Mucosa of descending colon (tissue), 3 donors: Measurements from ENCODE around the gene NFIC. TPM values are rescaled to one million over a fixed set of nuclear protein-coding genes. Genes with fewer than 3 reads are reported as not detected.
"Not testable (repeated sequence)": the region's sequence is repeated elsewhere in the genome, so short reads cannot be mapped to it uniquely, and the experiment has no call there.

Experiments
- ATAC-seq: fragments of 200-7000 bp; cut with Tn5 transposase; one replicate; pipeline ENCODE4 v1.9.1; 2020; ENCODE audit warnings: mild to moderate bottlenecking, moderate library complexity
- DNase-seq, 3 donors: peaks; one replicate each; pipeline ENCODE4 v3.0.0-alpha.2; 2020
- H3K36me3 ChIP-seq: fragments of 200-600 bp; one replicate; pipeline ENCODE4 v1.8.0; 2021; ENCODE audit warnings: low read depth, mild to moderate bottlenecking
- H3K4me1 ChIP-seq: fragments of 200-600 bp; one replicate; pipeline ENCODE4 v1.8.0; 2021; ENCODE audit warnings: low read depth, mild to moderate bottlenecking
- H3K4me3 ChIP-seq: fragments of 200-600 bp; one replicate; pipeline ENCODE4 v1.8.0; 2021; ENCODE audit warnings: mild to moderate bottlenecking
- H3K9me3 ChIP-seq: fragments of 200-600 bp; one replicate; pipeline ENCODE4 v1.8.0; 2021; ENCODE audit warnings: mild to moderate bottlenecking
- intact Hi-C, 2 donors: fragments of 100-400 bp; cut with DNase I in 1 of 2; cut with micrococcal nuclease in 1 of 2; formaldehyde crosslinking; loops; one replicate each; pipeline versions ENCODE4 v1.11.0 to v1.11.1; 2022; cut with DNase I, micrococcal nuclease
- total RNA-seq, 3 donors: library from RNA; stranded (reverse); fragmentation: NEBNext Ultra II Directional in 2 of 3; extraction: Animal tissue kit (Norgen Biotek cat#: 25700) in 2 of 3; gene quantifications; one replicate each; pipeline versions ENCODE4 v1.2.1 to v1.2.4, GENCODE V29; 2021 to 2023
- TF ChIP-seq, protein P1 (sequence below): fragments of 200-600 bp; IDR thresholded peaks from one replicate; pipeline ENCODE4 v1.8.0; 2022; ENCODE audit warnings: antibody characterized with exemption, mild to moderate bottlenecking
- donor health status: DM: no; HTN: no; CAD: no; lungs with moderate emphysema.
- donor health status: DM: no; HTN: no; CAD: no.
- donor health status: DM: no; HTN: yes; CAD: no.

Gene NFIC
- total RNA-seq, 3 donors from 2014 or later: 38.4 to 210 (median 79.3) TPM

DNA sequence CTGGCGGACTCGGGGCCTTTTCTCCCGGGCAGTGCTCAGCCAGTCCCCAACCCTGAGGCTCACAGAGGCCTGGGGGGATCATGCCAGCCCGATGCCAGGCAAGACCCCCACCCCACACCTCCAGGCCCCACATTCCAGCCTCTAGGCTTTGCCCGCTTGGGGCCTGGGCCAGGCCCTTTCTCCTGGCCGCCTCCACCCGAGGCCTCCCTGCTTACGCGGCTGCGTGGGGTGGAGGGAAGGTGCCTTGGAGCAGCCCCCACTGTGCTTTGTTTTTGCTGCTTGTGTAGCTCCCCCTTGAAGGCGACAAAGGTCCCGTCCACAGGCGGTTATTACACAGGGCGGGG is 75.6 kb downstream of the NFIC start:
- TF ChIP-seq, protein P1, sequence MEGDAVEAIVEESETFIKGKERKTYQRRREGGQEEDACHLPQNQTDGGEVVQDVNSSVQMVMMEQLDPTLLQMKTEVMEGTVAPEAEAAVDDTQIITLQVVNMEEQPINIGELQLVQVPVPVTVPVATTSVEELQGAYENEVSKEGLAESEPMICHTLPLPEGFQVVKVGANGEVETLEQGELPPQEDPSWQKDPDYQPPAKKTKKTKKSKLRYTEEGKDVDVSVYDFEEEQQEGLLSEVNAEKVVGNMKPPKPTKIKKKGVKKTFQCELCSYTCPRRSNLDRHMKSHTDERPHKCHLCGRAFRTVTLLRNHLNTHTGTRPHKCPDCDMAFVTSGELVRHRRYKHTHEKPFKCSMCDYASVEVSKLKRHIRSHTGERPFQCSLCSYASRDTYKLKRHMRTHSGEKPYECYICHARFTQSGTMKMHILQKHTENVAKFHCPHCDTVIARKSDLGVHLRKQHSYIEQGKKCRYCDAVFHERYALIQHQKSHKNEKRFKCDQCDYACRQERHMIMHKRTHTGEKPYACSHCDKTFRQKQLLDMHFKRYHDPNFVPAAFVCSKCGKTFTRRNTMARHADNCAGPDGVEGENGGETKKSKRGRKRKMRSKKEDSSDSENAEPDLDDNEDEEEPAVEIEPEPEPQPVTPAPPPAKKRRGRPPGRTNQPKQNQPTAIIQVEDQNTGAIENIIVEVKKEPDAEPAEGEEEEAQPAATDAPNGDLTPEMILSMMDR: no peak
- no peak for ATAC-seq
- H3K4me3 ChIP-seq: no peak overlapping the region
- H3K4me1 ChIP-seq: peaks cover 3% of the 10 kb centered on the region
- no peaks in the 10 kb centered on the region for H3K9me3 ChIP-seq
- H3K36me3 ChIP-seq: no peaks in the 10 kb centered on the region
- intact Hi-C loops: no loop called here
- no peak for DNase-seq

- peaks cover 3% of the 10 kb centered on the region for H3K4me1 ChIP-seq
- intact Hi-C loops: no loop called here
- TF ChIP-seq, protein P1: no peak
- no peak overlapping the region for H3K4me3 ChIP-seq
- no peak for ATAC-seq
- no peak for DNase-seq
- no peaks in the 10 kb centered on the region for H3K9me3 ChIP-seq
- no peaks in the 10 kb centered on the region for H3K36me3 ChIP-seq
Measured at GRCh38 chr19:3442487-3443071, 76.2 kb downstream of the NFIC start.

DNA sequence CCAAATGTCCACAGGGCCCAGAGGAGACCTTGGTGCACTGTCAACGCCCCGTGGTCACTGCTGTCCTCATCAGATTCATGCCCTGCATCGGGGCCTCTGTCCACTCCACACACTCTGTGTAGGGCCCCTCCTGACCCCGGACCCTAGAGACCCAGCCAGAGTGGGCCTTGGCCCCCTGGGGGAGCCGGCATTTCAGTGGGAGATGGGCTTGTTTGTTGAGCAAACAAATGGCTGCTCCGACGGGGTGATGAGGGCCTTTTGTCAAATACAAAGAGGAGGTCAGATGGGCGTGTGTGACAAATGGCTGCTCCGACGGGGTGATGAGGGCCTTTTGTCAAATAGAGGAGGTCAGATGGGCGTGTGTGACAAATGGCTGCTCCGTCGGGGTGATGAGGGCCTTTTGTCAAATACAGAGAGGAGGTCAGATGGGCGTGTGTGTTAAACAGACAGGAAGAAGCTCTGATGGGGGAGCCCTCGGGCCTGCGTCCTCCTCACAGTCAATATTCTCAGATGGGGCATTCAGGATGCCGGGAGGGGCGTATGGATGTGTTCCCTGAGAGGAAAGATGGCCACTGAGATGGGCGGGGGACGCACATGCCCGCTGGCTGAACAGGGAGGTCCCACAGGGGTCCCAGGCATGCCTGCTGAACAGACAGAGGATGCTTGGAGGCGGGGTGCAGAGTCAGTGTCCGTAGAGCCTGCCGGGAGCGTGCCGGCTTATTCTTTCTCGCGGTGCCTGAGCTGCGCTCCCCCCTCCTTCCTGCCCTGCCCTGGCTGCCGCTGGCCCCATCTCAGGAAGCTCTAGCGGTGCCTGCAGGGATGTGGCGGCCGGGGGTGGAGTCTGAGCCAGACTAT is 77.7 kb downstream of the NFIC start:
- intact Hi-C loops: no loop called here
- Histone ChIP-seq H3K4me1 (peaks cover 3% of the 10 kb centered on the region), H3K9me3 (no peaks in the 10 kb centered on the region), H3K36me3 (no peaks in the 10 kb centered on the region), H3K4me3 (no peak overlapping the region)
- DNase-seq (no peak), ATAC-seq (no peak)
- TF ChIP-seq, protein P1: no peak

- H3K9me3 ChIP-seq: no peaks in the 10 kb centered on the region
- no peak overlapping the region for H3K4me3 ChIP-seq
- peaks cover 3% of the 10 kb centered on the region for H3K4me1 ChIP-seq
- TF ChIP-seq, protein P1: no peak
- intact Hi-C loops: no loop called here
- H3K36me3 ChIP-seq: no peaks in the 10 kb centered on the region
- DNase-seq: no peak
- ATAC-seq: no peak
Measured at GRCh38 chr19:3444695-3445234, 78.4 kb downstream of the NFIC start.

DNA sequence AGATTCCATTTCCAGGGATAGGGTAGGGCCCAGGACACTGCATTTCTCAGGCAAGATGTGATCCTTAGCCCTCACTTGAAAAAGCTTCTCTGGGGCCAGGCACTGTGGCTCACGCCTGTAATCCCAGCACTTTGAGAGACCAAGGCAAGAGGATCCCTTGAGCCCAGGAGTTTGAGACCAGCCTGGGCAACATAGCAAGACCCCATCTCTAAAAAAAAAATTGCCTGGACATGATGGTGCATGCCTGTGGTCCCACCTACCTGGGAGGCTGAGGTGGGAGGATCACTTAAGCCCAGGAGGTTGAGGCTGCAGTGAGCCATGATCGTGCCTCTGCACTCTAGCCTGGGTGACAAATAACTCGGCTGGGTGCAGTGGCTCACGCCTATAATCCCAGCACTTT is 80.3 kb downstream of the NFIC start:
- ATAC-seq, DNase-seq, H3K9me3 ChIP-seq, intact Hi-C loops, H3K36me3 ChIP-seq, H3K4me1 ChIP-seq, H3K4me3 ChIP-seq: not testable (repeated sequence)

- intact Hi-C loops: no loop called here
- peaks cover 3% of the 10 kb centered on the region for H3K36me3 ChIP-seq
Measured at GRCh38 chr19:3448616-3449334, 82.4 kb downstream of the NFIC start.

More at GRCh38 chr19:3448616-3449334, 82.4 kb downstream of the NFIC start:
- H3K9me3 ChIP-seq: no peaks in the 10 kb centered on the region
- TF ChIP-seq, protein P1: no peak
- H3K4me1 ChIP-seq: no peaks in the 10 kb centered on the region
- no peak for DNase-seq
- no peak overlapping the region for H3K4me3 ChIP-seq
- no peak for ATAC-seq
